Measurements from ENCODE around the gene PEAR1.

DNA sequence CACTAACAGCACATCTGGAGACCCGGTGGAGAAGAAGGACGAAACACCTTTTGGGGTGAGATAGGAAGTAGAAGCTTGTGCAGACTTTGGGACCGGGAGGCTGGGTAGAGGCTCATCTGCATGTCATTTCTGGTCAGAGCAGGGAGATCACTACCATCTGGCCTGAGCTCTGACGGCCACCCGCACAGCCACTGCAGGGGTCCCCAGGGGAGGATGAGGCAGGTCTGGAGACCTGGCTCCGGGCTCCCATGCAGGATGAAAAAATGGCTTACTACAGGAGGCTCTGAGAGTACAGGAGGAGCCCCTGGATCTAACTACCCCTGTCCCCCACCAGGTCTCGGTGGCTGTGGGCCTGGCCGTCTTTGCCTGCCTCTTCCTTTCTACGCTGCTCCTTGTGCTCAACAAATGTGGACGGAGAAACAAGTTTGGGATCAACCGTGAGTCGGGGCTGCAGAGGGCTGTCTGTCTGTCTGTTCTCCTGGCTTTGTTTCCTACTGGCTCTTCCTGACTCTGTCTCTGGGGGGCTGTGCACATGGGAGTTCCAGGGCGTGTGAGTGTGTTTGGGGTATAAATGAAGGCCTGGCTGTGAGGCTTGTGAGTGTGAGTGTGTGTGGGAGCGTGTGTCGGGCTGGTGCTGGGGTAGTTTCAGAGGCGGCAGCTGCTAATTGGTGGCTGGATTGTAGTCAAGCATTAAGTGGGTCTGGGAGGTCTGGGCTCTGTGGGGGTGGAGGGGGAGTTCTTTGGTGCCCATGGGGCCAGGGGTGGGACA, 18.8 kb upstream of the PEAR1 start:
- TF ChIP-seq, protein P1, sequence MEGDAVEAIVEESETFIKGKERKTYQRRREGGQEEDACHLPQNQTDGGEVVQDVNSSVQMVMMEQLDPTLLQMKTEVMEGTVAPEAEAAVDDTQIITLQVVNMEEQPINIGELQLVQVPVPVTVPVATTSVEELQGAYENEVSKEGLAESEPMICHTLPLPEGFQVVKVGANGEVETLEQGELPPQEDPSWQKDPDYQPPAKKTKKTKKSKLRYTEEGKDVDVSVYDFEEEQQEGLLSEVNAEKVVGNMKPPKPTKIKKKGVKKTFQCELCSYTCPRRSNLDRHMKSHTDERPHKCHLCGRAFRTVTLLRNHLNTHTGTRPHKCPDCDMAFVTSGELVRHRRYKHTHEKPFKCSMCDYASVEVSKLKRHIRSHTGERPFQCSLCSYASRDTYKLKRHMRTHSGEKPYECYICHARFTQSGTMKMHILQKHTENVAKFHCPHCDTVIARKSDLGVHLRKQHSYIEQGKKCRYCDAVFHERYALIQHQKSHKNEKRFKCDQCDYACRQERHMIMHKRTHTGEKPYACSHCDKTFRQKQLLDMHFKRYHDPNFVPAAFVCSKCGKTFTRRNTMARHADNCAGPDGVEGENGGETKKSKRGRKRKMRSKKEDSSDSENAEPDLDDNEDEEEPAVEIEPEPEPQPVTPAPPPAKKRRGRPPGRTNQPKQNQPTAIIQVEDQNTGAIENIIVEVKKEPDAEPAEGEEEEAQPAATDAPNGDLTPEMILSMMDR (conservative IDR thresholded peaks at IDR 0.05; ENCODE audit: low read depth, low read length), result no peak
- TF ChIP-seq SMC3 (IDR thresholded peaks at IDR 0.05; ENCODE audit: low read depth, low read length) (no peak), POLR2A (IDR thresholded peaks at IDR 0.05; ENCODE audit: low read depth, low read length) (no peak), MXI1 (IDR thresholded peaks at IDR 0.05; ENCODE audit: borderline replicate concordance, low read depth, low read length) (no peak), RAD21 (IDR thresholded peaks at IDR 0.05; ENCODE audit: low read length) (no peak)

All from IMR-90 (cell line).